Bronchial epithelial cell (primary cell): ENCODE measurements around the gene PI4KA. TPM values are rescaled to one million over a fixed set of nuclear protein-coding genes. Genes with fewer than 3 reads are reported as not detected.

Experiments
- DNase-seq: peaks from one replicate; pipeline ENCODE4 v3.0.0-alpha.2; 2010; ENCODE audit warnings: low read depth
- FAIRE-seq: peaks from 2 replicates; lab custom pipeline; 2011; peaks lifted over from hg19 to GRCh38; lab: Jason Lieb, UNC
- H3K27me3 ChIP-seq: 2 replicates; pipeline ENCODE4 v1.5.1; 2011; ENCODE audit warnings: low read length; ENCODE audit not compliant: control insufficient read depth, insufficient read depth
- H3K36me3 ChIP-seq: 2 replicates; pipeline ENCODE4 v1.5.1; 2011; ENCODE audit warnings: low read length; ENCODE audit not compliant: control insufficient read depth, insufficient read depth
- H3K4me3 ChIP-seq: 2 replicates; pipeline ENCODE4 v1.5.1; 2011; ENCODE audit warnings: mild to moderate bottlenecking, low read depth, low read length, control low read depth
- total RNA-seq: library from RNA; depleted of rRNA; stranded (reverse); fragments of >200 nt; gene quantifications from 2 replicates; pipeline ENCODE4 v1.2.1, GENCODE V29; 2014
- TF ChIP-seq, protein P1 (sequence below): IDR thresholded peaks from 2 replicates; pipeline ENCODE4 v1.5.1; 2011; ENCODE audit warnings: mild to moderate bottlenecking, moderate library complexity, low read length, control low read depth, inconsistent platforms; ENCODE audit not compliant: insufficient read depth, severe bottlenecking

PI4KA gene
- total RNA-seq, 1 donor from 2014 or later: 9.5 TPM

DNA sequence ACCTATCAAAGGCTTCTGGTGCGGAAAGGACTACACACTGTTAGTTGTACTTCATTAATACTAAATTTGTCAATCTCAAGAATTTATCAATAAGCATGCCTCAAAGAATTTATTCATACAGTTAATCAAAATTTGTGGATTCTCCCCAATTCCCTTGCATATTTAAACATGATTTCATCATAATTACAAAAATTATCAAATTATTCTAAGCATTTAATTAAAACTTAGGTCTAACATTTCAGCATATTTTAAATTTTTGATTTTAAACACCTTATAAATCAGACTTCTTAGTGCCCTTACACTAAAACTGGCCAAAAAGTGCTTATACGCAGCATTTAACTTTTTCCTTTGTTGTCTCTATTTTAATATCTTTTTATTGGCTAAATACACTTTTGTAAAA is 98.5 kb downstream of the PI4KA start:
- no peak for FAIRE-seq
- TF ChIP-seq, protein P1, sequence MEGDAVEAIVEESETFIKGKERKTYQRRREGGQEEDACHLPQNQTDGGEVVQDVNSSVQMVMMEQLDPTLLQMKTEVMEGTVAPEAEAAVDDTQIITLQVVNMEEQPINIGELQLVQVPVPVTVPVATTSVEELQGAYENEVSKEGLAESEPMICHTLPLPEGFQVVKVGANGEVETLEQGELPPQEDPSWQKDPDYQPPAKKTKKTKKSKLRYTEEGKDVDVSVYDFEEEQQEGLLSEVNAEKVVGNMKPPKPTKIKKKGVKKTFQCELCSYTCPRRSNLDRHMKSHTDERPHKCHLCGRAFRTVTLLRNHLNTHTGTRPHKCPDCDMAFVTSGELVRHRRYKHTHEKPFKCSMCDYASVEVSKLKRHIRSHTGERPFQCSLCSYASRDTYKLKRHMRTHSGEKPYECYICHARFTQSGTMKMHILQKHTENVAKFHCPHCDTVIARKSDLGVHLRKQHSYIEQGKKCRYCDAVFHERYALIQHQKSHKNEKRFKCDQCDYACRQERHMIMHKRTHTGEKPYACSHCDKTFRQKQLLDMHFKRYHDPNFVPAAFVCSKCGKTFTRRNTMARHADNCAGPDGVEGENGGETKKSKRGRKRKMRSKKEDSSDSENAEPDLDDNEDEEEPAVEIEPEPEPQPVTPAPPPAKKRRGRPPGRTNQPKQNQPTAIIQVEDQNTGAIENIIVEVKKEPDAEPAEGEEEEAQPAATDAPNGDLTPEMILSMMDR: no peak
- no peaks in the 10 kb centered on the region for H3K27me3 ChIP-seq
- peaks cover 10% of the 10 kb centered on the region for H3K36me3 ChIP-seq
- no peak overlapping the region for H3K4me3 ChIP-seq
- DNase-seq: no peak

DNA sequence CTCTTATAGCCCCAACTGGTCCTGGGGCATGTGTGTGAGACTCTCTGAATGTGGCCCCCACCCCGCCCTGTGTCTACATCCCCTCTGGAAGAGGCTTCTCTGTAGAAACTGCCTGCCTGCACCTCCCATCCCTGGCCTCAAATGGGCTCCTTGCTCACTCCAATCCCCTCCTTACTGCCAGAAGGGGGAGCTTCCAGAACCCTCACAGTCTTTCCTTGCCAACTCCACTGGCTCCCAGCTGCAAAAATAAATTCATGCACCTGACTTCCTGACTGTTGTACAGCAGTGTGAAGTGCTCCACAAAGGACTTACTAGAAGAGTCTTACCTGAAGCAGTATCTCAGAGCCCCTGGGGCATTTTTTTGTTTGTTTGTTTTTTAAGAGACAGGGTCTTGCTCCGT is 99.9 kb downstream of the PI4KA start:
- no peak overlapping the region for H3K4me3 ChIP-seq
- no peak for FAIRE-seq

DNA sequence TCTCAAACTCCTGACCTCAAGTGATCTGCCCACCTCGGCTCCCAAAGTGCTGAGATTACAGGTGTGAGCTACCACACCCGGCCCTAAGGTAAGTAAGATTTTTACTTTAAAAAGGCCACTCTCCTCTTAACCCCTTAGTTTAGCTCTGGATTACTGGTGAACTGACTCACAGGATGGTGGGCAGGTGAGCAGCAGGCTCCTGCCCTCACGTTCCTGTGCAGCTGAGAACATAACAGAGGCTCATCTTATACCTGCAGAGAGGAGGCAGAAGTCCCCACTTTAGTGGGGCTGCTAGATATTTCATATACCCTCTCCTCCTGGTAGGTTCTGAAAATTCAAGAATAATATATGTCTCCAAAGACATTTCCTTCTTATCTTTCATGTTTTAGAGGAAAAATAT is 101.8 kb downstream of the PI4KA start:
- DNase-seq (no peak), FAIRE-seq (no peak)
- Histone ChIP-seq H3K4me3 (no peak overlapping the region), H3K36me3 (peaks cover 7% of the 10 kb centered on the region), H3K27me3 (no peaks in the 10 kb centered on the region)
- TF ChIP-seq, protein P1: no peak

More for the DNA sequence above, 99.9 kb downstream of the PI4KA start:
- Histone ChIP-seq H3K36me3 (peaks cover 5% of the 10 kb centered on the region), H3K27me3 (no peaks in the 10 kb centered on the region)
- no peak for DNase-seq
- TF ChIP-seq, protein P1: no peak

DNA sequence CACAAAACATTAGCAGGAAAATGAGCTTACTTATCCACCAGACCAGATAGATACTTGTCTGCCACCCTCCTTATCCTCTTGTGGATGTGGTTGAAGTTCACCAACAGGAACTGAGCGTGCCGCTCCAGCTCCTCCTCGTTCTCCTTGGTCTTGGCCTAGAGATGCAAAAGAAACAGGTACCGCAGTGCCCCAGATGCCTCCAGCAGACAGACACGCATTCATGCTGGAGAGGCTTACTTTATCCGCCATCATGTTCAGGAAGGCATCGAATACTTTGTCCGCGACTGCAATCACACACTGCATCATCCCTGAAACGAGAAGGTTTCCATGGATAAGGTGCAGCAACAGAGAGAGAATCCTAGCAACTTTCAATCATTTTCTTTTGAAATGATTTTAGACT is 105.7 kb downstream of the PI4KA start:
- Histone ChIP-seq H3K4me3 (no peak overlapping the region), H3K27me3 (no peaks in the 10 kb centered on the region), H3K36me3 (peaks cover 9% of the 10 kb centered on the region)
- DNase-seq: no peak
- no peak for FAIRE-seq
- TF ChIP-seq, protein P1: no peak

DNA sequence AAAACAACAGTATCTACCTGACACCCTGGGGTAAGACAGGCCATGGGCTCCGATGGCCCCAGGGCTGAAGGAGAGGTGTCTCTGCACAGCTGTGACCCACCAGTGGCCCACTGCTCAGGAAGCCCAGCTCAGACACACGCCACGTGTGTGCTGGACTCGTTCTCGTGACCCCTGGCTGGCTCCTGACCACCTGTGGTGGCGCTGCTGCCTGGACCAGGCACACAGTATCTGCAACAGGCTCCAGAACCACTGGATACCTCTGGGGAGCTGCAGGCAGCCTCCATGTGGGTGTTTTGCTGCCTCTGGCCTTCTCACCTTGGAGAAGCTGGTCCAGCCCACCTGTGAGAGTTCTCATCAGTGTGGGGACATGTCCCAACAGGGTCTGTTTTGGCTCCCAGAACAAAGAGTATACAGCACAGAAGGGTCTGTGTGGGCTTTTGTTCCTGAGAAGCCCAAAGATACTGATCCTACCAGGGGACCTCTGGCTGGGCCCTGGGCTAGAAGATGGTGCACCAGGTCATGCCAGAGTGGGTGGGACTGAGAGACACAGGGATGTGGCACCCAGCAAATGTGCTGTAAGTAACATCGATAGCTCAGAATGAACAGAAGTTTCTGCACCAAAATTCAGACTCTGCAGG is 106.4 kb downstream of the PI4KA start:
- Histone ChIP-seq H3K36me3 (peaks cover 9% of the 10 kb centered on the region), H3K4me3 (no peak overlapping the region), H3K27me3 (no peaks in the 10 kb centered on the region)
- TF ChIP-seq, protein P1: no peak
- DNase-seq (no peak), FAIRE-seq (no peak)
